ENCODE results near the gene DLL4.
"Not testable (repeated sequence)": the region's sequence is repeated elsewhere in the genome, so short reads cannot be mapped to it uniquely, and the experiment has no call there.

Gene DLL4

GRCh38 chr15:40960925-40961324, 31.8 kb downstream of the DLL4 start:
- Histone ChIP-seq H4K20me1 (ENCODE audit: insufficient read depth, low read length) (no peaks in the 10 kb centered on the region), H3K4me1 (ENCODE audit: insufficient read depth, low read length) (no peaks in the 10 kb centered on the region), H3K79me2 (ENCODE audit: insufficient read depth, low read length) (no peaks in the 10 kb centered on the region), H3K36me3 (ENCODE audit: insufficient read depth, low read length) (no peaks in the 10 kb centered on the region), H3K4me3 (ENCODE audit: low read depth in 1 of 2, low read length in 2 of 2) (no peak overlapping the region), H3K9ac (ENCODE audit: low read depth, low read length) (no peak overlapping the region), H3K27me3 (ENCODE audit: insufficient read depth, low read length, poor library complexity) (no peaks in the 10 kb centered on the region), H3K27ac (ENCODE audit: low read length) (no peak overlapping the region), H3K9me3 (ENCODE audit: insufficient read depth, low read length, severe bottlenecking) (no peaks in the 10 kb centered on the region), H2AFZ (ENCODE audit: low read depth, low read length) (no peak overlapping the region), H3K4me2 (ENCODE audit: insufficient read depth, low read length) (no peak overlapping the region)
- DNase-seq = no peak
- no peak for TF ChIP-seq CTCF (IDR thresholded peaks at IDR 0.05; ENCODE audit: borderline replicate concordance, extremely low read depth, low read length, poor library complexity, severe bottlenecking)
- TF ChIP-seq EZH2 (IDR thresholded peaks at IDR 0.05; ENCODE audit: borderline replicate concordance, low read depth, low read length, severe bottlenecking) = no peak
- ATAC-seq (ENCODE audit: insufficient read depth, low read depth) = no peak

- not testable (repeated sequence) for H3K4me3 ChIP-seq (ENCODE audit: low read depth in 1 of 2, low read length in 2 of 2); H4K20me1 ChIP-seq (ENCODE audit: insufficient read depth, low read length); H3K27ac ChIP-seq (ENCODE audit: low read length); H3K9me3 ChIP-seq (ENCODE audit: insufficient read depth, low read length, severe bottlenecking); H3K4me1 ChIP-seq (ENCODE audit: insufficient read depth, low read length); H3K4me2 ChIP-seq (ENCODE audit: insufficient read depth, low read length); DNase-seq; ATAC-seq (ENCODE audit: insufficient read depth, low read depth); H3K79me2 ChIP-seq (ENCODE audit: insufficient read depth, low read length); H3K9ac ChIP-seq (ENCODE audit: low read depth, low read length); H2AFZ ChIP-seq (ENCODE audit: low read depth, low read length); H3K27me3 ChIP-seq (ENCODE audit: insufficient read depth, low read length, poor library complexity); H3K36me3 ChIP-seq (ENCODE audit: insufficient read depth, low read length)
These were observed 32.6 kb downstream of the DLL4 start for GRCh38 chr15:40961740-40962139.

- H3K4me1 ChIP-seq (ENCODE audit: insufficient read depth, low read length); H3K9ac ChIP-seq (ENCODE audit: low read depth, low read length); H3K4me3 ChIP-seq (ENCODE audit: low read depth in 1 of 2, low read length in 2 of 2); H2AFZ ChIP-seq (ENCODE audit: low read depth, low read length); H3K36me3 ChIP-seq (ENCODE audit: insufficient read depth, low read length); H3K9me3 ChIP-seq (ENCODE audit: insufficient read depth, low read length, severe bottlenecking); H4K20me1 ChIP-seq (ENCODE audit: insufficient read depth, low read length); DNase-seq; ATAC-seq (ENCODE audit: insufficient read depth, low read depth); H3K79me2 ChIP-seq (ENCODE audit: insufficient read depth, low read length); H3K27me3 ChIP-seq (ENCODE audit: insufficient read depth, low read length, poor library complexity); H3K4me2 ChIP-seq (ENCODE audit: insufficient read depth, low read length); H3K27ac ChIP-seq (ENCODE audit: low read length): not testable (repeated sequence)
These were observed 33.2 kb downstream of the DLL4 start for GRCh38 chr15:40962317-40962716.

- H4K20me1 ChIP-seq (ENCODE audit: insufficient read depth, low read length) = no peaks in the 10 kb centered on the region
- no peaks in the 10 kb centered on the region for H3K36me3 ChIP-seq (ENCODE audit: insufficient read depth, low read length)
- no peak overlapping the region for H2AFZ ChIP-seq (ENCODE audit: low read depth, low read length)
- H3K27me3 ChIP-seq (ENCODE audit: insufficient read depth, low read length, poor library complexity) = no peaks in the 10 kb centered on the region
- no peaks in the 10 kb centered on the region for H3K79me2 ChIP-seq (ENCODE audit: insufficient read depth, low read length)
- no peaks in the 10 kb centered on the region for H3K9me3 ChIP-seq (ENCODE audit: insufficient read depth, low read length, severe bottlenecking)
- no peak overlapping the region for H3K4me3 ChIP-seq (ENCODE audit: low read depth in 1 of 2, low read length in 2 of 2)
- H3K4me1 ChIP-seq (ENCODE audit: insufficient read depth, low read length) = no peaks in the 10 kb centered on the region
- DNase-seq (no peak), ATAC-seq (ENCODE audit: insufficient read depth, low read depth) (no peak)
- H3K4me2 ChIP-seq (ENCODE audit: insufficient read depth, low read length) = no peak overlapping the region
- TF ChIP-seq CTCF (IDR thresholded peaks at IDR 0.05; ENCODE audit: borderline replicate concordance, extremely low read depth, low read length, poor library complexity, severe bottlenecking) (no peak), EZH2 (IDR thresholded peaks at IDR 0.05; ENCODE audit: borderline replicate concordance, low read depth, low read length, severe bottlenecking) (no peak)
- no peak overlapping the region for H3K27ac ChIP-seq (ENCODE audit: low read length)
- no peak overlapping the region for H3K9ac ChIP-seq (ENCODE audit: low read depth, low read length)
These were observed 34.1 kb downstream of the DLL4 start for GRCh38 chr15:40963201-40963600.
